Measurements from ENCODE around the gene ZNF394.

Gene ZNF394

DNA sequence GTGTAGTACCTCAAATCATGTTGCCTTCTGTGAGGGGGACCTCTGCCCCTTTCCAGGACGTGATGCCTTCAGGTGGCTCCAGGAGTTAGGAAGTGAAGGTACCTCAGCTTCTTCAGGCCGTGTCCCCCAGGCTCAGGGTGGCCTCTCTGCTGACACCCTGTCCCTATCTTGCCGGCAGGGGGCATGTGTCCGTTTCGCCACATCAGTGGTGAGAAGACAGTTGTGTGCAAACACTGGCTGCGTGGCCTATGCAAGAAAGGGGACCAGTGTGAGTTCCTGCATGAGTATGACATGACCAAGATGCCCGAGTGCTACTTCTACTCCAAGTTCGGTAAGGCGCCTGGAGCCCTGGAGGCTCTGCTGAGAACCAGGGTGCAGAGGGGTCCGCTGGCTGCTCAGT lies 52.1 kb downstream of the ZNF394 start:
- no peak for DNase-seq

DNA sequence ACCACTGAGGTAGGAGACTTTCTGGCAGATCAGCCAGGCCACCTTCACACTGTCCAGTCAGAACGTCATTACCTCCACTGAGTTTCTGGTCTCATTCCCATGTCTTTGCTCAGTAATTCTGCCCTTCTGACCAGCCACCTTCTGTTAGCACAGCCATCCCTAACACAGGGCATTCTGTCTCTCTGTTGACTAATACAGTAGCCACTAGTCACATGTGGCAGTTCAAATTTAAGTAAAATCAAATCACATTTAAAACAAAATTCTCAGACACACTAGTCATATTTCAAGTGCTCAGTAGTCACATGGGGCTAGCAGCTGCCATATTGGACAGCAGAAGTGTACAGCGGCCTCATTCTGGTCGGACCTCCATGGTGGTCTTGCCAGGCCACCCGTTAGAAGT lies 54.0 kb downstream of the ZNF394 start:
- no peak for DNase-seq

All from NK-92 treated with Interleukin-12 subunit alpha and Interleukin-12 subunit beta, amount 100 ng/mL, for 24 hours (cell line).